ENCODE data around the gene SCN5A. TPM values are rescaled to one million over a fixed set of nuclear protein-coding genes. Genes with fewer than 3 reads are reported as not detected.

The SCN5A gene
- total RNA-seq, 1 donor from 2014 or later: 2.7 TPM

- DNase-seq (ENCODE audit: low spot score) (no peak), ATAC-seq (no peak)
- intact Hi-C loops (cut with DNase I): loop anchor here (5.0 kb wide), 1 partner anchor 1733 kb away; no protein-coding TSS in a partner anchor
Observed at GRCh38 chr3:38534604-38535003, 114.9 kb downstream of the SCN5A start.

- DNase-seq (ENCODE audit: low spot score): no peak
- intact Hi-C loops (cut with DNase I): no loop called here
- ATAC-seq: no peak
Observed at GRCh38 chr3:38534180-38534579, 115.3 kb downstream of the SCN5A start.

GRCh38 chr3:38533285-38533976, 116.1 kb downstream of the SCN5A start:
- ATAC-seq (peak; percentile 48), DNase-seq (ENCODE audit: low spot score) (no peak)
- intact Hi-C loops (cut with DNase I): no loop called here

- intact Hi-C loops (cut with DNase I): no loop called here
- DNase-seq (ENCODE audit: low spot score): no peak
Observed at GRCh38 chr3:38532529-38532928, 117.0 kb downstream of the SCN5A start.

GRCh38 chr3:38528457-38528856, 121.0 kb downstream of the SCN5A start:
- intact Hi-C loops (cut with DNase I): loop anchor here (10.0 kb wide), 2 partner anchors 116 to 316 kb away; partner anchors contain the start of gene SCN5A
- DNase-seq (ENCODE audit: low spot score) (no peak), ATAC-seq (no peak)

More at GRCh38 chr3:38532529-38532928, 117.0 kb downstream of the SCN5A start:
- ATAC-seq: no peak

- intact Hi-C loops (cut with DNase I): loop anchor here (10.0 kb wide), 2 partner anchors 118 to 318 kb away; partner anchors contain the start of gene SCN5A
- DNase-seq (ENCODE audit: low spot score): no peak
- ATAC-seq: no peak
Observed at GRCh38 chr3:38526792-38527191, 122.7 kb downstream of the SCN5A start.

GRCh38 chr3:38524141-38524739, 125.2 kb downstream of the SCN5A start:
- ATAC-seq (no peak), DNase-seq (ENCODE audit: low spot score) (no peak)
- intact Hi-C loops (cut with DNase I): loop anchor here (10.0 kb wide), 2 partner anchors 121 to 321 kb away; partner anchors contain the start of gene SCN5A

GRCh38 chr3:38522002-38522401, 127.5 kb downstream of the SCN5A start:
- intact Hi-C loops (cut with DNase I): loop anchor here (10.0 kb wide), 2 partner anchors 123 to 323 kb away; partner anchors contain the start of gene SCN5A
- DNase-seq (ENCODE audit: low spot score) (no peak), ATAC-seq (no peak)

GRCh38 chr3:38521391-38521987, 128.0 kb downstream of the SCN5A start:
- intact Hi-C loops (cut with DNase I): loop anchor here (10.0 kb wide), 2 partner anchors 123 to 323 kb away; partner anchors contain the start of gene SCN5A
- ATAC-seq (peak; percentile 53), DNase-seq (ENCODE audit: low spot score) (peak; percentile 80)

- DNase-seq (ENCODE audit: low spot score) (no peak), ATAC-seq (no peak)
- intact Hi-C loops (cut with DNase I): loop anchor here (10.0 kb wide), 2 partner anchors 125 to 325 kb away; partner anchors contain the start of gene SCN5A
Observed at GRCh38 chr3:38519651-38520050, 129.8 kb downstream of the SCN5A start.

GRCh38 chr3:38519000-38519399, 130.5 kb downstream of the SCN5A start:
- ATAC-seq: no peak
- DNase-seq (ENCODE audit: low spot score): no peak
- intact Hi-C loops (cut with DNase I): no loop called here

GRCh38 chr3:38516669-38517068, 132.8 kb downstream of the SCN5A start:
- DNase-seq (ENCODE audit: low spot score) (no peak), ATAC-seq (no peak)
- intact Hi-C loops (cut with DNase I): no loop called here

GRCh38 chr3:38515367-38515766, 134.1 kb downstream of the SCN5A start:
- intact Hi-C loops (cut with DNase I): no loop called here
- DNase-seq (ENCODE audit: low spot score) (no peak), ATAC-seq (no peak)

- DNase-seq (ENCODE audit: low spot score) (no peak), ATAC-seq (no peak)
- intact Hi-C loops (cut with DNase I): no loop called here
Observed at GRCh38 chr3:38511546-38511945, 137.9 kb downstream of the SCN5A start.

GRCh38 chr3:38510631-38511030, 138.9 kb downstream of the SCN5A start:
- DNase-seq (ENCODE audit: low spot score): no peak
- no peak for ATAC-seq
- intact Hi-C loops (cut with DNase I): no loop called here

- intact Hi-C loops (cut with DNase I): no loop called here
- DNase-seq (ENCODE audit: low spot score) (no peak), ATAC-seq (no peak)
Observed at GRCh38 chr3:38509732-38510131, 139.8 kb downstream of the SCN5A start.

- DNase-seq (ENCODE audit: low spot score) (no peak), ATAC-seq (no peak)
- intact Hi-C loops (cut with DNase I): no loop called here
Observed at GRCh38 chr3:38507120-38507519, 142.4 kb downstream of the SCN5A start.

GRCh38 chr3:38500688-38501417, 148.6 kb downstream of the SCN5A start:
- intact Hi-C loops (cut with DNase I): no loop called here
- no peak for ATAC-seq
- DNase-seq (ENCODE audit: low spot score): no peak

Measured in sciatic nerve (tissue), 2 donors.